A549 (cell line): ENCODE data around the gene ICOS. TPM values are rescaled to one million over a fixed set of nuclear protein-coding genes. Genes with fewer than 3 reads are reported as not detected.

Experiments used
- ATAC-seq, 2 experiments: fragments of 200-7000 bp in 1 of 2; fragments of >200 bp in 1 of 2; cut with Nextera tagmentation in 1 of 2; cut with Tn5 transposase in 1 of 2; 3 replicates each; pipeline versions ENCODE4 v1.8.0 to v1.9.1; 2018 to 2020; ENCODE audit warnings: mild to moderate bottlenecking in 1 of 2, moderate library complexity in 1 of 2
- CTCF ChIA-PET: fragments of 300-600 bp; sonication (Branson Sonifier 250); formaldehyde crosslinking; extraction: SDS; loops from one replicate; lab custom pipeline; 2021; ENCODE audit warnings: antibody characterized with exemption, inconsistent platforms; lab: Yijun Ruan, JAX
- POLR2A ChIA-PET: fragments of 350-600 bp; formaldehyde crosslinking; extraction: SDS; loops from one replicate; lab custom pipeline; 2021; ENCODE audit warnings: antibody characterized with exemption, inconsistent platforms; lab: Yijun Ruan, JAX
- DNase-seq, 2 experiments: peaks; one replicate each; pipeline versions ENCODE4 v3.0.0 to v3.0.0-alpha.2; 2011 to 2016; ENCODE audit warnings: low read depth in 1 of 2, low spot score in 1 of 2
- FAIRE-seq: peaks from 2 replicates; lab custom pipeline; 2011; peaks lifted over from hg19 to GRCh38; lab: Jason Lieb, UNC
- H3K27ac ChIP-seq, 2 experiments: fragments of >200 bp; sonication (Bioruptor Twin); formaldehyde crosslinking; 3 replicates each; pipeline ENCODE4 v1.5.1; 2016 to 2017
- H3K4me1 ChIP-seq: fragments of >200 bp; sonication (Bioruptor Twin); formaldehyde crosslinking; 3 replicates; pipeline ENCODE4 v1.6.1; 2016
- H3K4me2 ChIP-seq: fragments of >200 bp; sonication (Bioruptor Twin); formaldehyde crosslinking; 3 replicates; pipeline ENCODE4 v1.6.1; 2016
- H3K4me3 ChIP-seq: fragments of >200 bp; sonication (Bioruptor Twin); formaldehyde crosslinking; 3 replicates; pipeline ENCODE4 v1.5.1; 2016
- H3K9me3 ChIP-seq: fragments of >200 bp; sonication (Bioruptor Twin); formaldehyde crosslinking; 3 replicates; pipeline ENCODE4 v1.6.1; 2016
- BCL3 ChIP-seq: fragments of >200 bp; sonication (Bioruptor Twin); formaldehyde crosslinking; IDR thresholded peaks from 3 replicates; pipeline ENCODE4 v1.6.1; 2016
- CEBPB ChIP-seq, 2 experiments: fragments of >200 bp in 1 of 2; sonication (Bioruptor Twin) in 1 of 2; formaldehyde crosslinking in 1 of 2; IDR thresholded peaks; 2 replicates each; pipeline ENCODE4 v1.6.1; 2012 to 2016
- CTCF ChIP-seq: fragments of >200 bp; sonication (Bioruptor Twin); formaldehyde crosslinking; IDR thresholded peaks from 3 replicates; pipeline ENCODE4 v1.5.1; 2016
- EHMT2 ChIP-seq: fragments of 200-600 bp; sonication (generic); IDR thresholded peaks from 2 replicates; pipeline ENCODE4 v1.6.1; 2016; ENCODE audit warnings: antibody characterized with exemption, low read depth, mild to moderate bottlenecking, moderate library complexity
- ELK1 ChIP-seq: fragments of 150-350 bp; IDR thresholded peaks from 2 replicates; pipeline ENCODE4 v1.6.1; 2014; ENCODE audit warnings: low read depth, mild to moderate bottlenecking, low read length
- FOSL2 ChIP-seq, 2 experiments: fragments of 450-650 bp in 1 of 2; fragments of >200 bp in 1 of 2; sonication (Bioruptor Twin) in 1 of 2; formaldehyde crosslinking; IDR thresholded peaks; 2 replicates each; pipeline versions ENCODE4 v1.5.0 to v1.6.1; 2016 to 2020; ENCODE audit warnings: mild to moderate bottlenecking in 1 of 2, moderate library complexity in 1 of 2
- FOXS1 ChIP-seq: fragments of 250-450 bp; sonication (Bioruptor Pico); IDR thresholded peaks from 2 replicates; pipeline ENCODE4 v1.5.0; 2020; ENCODE audit warnings: mild to moderate bottlenecking, moderate library complexity
- GATA3 ChIP-seq: IDR thresholded peaks from 2 replicates; pipeline ENCODE4 v1.6.1; 2012; ENCODE audit warnings: borderline replicate concordance
- HEYL ChIP-seq: fragments of 250-450 bp; sonication (Bioruptor Pico); IDR thresholded peaks from 2 replicates; pipeline ENCODE4 v1.8.0; 2021; ENCODE audit warnings: mild to moderate bottlenecking, moderate library complexity
- JUN ChIP-seq, 2 experiments: fragments of >200 bp; sonication (Bioruptor Twin); formaldehyde crosslinking; IDR thresholded peaks; 2 replicates in 1 of 2; 3 replicates in 1 of 2; pipeline ENCODE4 v1.6.1; 2016 to 2017
- KDM1A ChIP-seq: fragments of 200-600 bp; sonication (generic); IDR thresholded peaks from 2 replicates; pipeline ENCODE4 v1.6.1; 2016; ENCODE audit warnings: low read depth, mild to moderate bottlenecking
- NFE2L2 ChIP-seq: fragments of 150-350 bp; conservative IDR thresholded peaks from 2 replicates; pipeline ENCODE4 v1.6.1; 2014; ENCODE audit warnings: low read length
- NR3C1 ChIP-seq: fragments of >200 bp; sonication (Bioruptor Twin); formaldehyde crosslinking; IDR thresholded peaks from 3 replicates; pipeline ENCODE4 v1.6.1; 2017
- PBX3 ChIP-seq: IDR thresholded peaks from 2 replicates; pipeline ENCODE4 v1.6.1; 2012
- POLR2AphosphoS2 ChIP-seq: conservative IDR thresholded peaks from 2 replicates; pipeline ENCODE4 v1.6.1; 2012; ENCODE audit warnings: low read length, improper control_type of control experiment, inconsistent platforms
- RAD21 ChIP-seq, 2 experiments: fragments of >200 bp in 1 of 2; sonication (Bioruptor Twin) in 1 of 2; formaldehyde crosslinking in 1 of 2; IDR thresholded peaks in 1 of 2; conservative IDR thresholded peaks in 1 of 2; 2 replicates in 1 of 2; 3 replicates in 1 of 2; pipeline ENCODE4 v1.6.1; 2012 to 2018; ENCODE audit warnings: inconsistent platforms in 1 of 2
- REST ChIP-seq: fragments of 200-600 bp; sonication (generic); IDR thresholded peaks from 2 replicates; pipeline ENCODE4 v1.6.1; 2016; ENCODE audit warnings: antibody characterized with exemption, mild to moderate bottlenecking, moderate library complexity
- ZC3H11A ChIP-seq: fragments of 450-650 bp; IDR thresholded peaks from 2 replicates; pipeline ENCODE4 v1.6.1; 2014; ENCODE audit warnings: antibody characterized with exemption, mild to moderate bottlenecking
- ZNF302 ChIP-seq: fragments of 250-450 bp; sonication (Bioruptor Pico); IDR thresholded peaks from 2 replicates; pipeline ENCODE4 v1.9.0; 2021; ENCODE audit warnings: inconsistent platforms, mild to moderate bottlenecking, moderate library complexity
- WGBS: methylation state at CpG from one replicate; pipeline ENCODE4 v1.1.6; 2017; ENCODE audit errors: missing lambda C conversion rate; 5-methylcytosine and 5-hydroxymethylcytosine counted together
- polyA plus RNA-seq, 4 experiments: library from polyadenylated mRNA; depleted of rRNA in 3 of 4; stranded (reverse); fragments of >200 nt; fragmentation: RNase III in 1 of 4; extraction: RNeasy Plus Mini Kit Qiagen cat#74134 plus additional on column Dnase treatment in 1 of 4; gene quantifications; 2 replicates in 3 of 4; 3 replicates in 1 of 4; pipeline ENCODE4 v1.2.3, GENCODE V29; 2011 to 2017

Gene ICOS
- polyA plus RNA-seq, 2 of the 4 experiments (the other 2 are of a cell fraction): not detected

GRCh38 chr2:203997980-203998809 lies 61.6 kb downstream of the ICOS start:
- ChIA-PET CTCF (no interaction called here), POLR2A (no interaction called here)
- no peak overlapping the region for H3K27ac ChIP-seq
- ATAC-seq (no peak), FAIRE-seq (no peak), DNase-seq (no peak)
- no peak overlapping the region for H3K4me2 ChIP-seq
- H3K9me3 ChIP-seq: no peaks in the 10 kb centered on the region
- no peak for TF ChIP-seq JUN (IDR thresholded peaks at IDR 0.05)
- TF ChIP-seq POLR2AphosphoS2: no peak
- TF ChIP-seq NR3C1: no peak
- no peak for TF ChIP-seq NFE2L2
- TF ChIP-seq KDM1A: no peak
- TF ChIP-seq CTCF: no peak
- no peak for TF ChIP-seq ZC3H11A
- TF ChIP-seq FOXS1: no peak
- no peak for TF ChIP-seq HEYL (CRISPR knock-in tag)
- no peak for TF ChIP-seq ELK1
- no peak for TF ChIP-seq PBX3
- no peak for TF ChIP-seq REST
- TF ChIP-seq GATA3: no peak
- no peak overlapping the region for H3K4me3 ChIP-seq
- H3K4me1 ChIP-seq: no peaks in the 10 kb centered on the region
- WGBS: 16% methylated on average over 6 of the region's 6 CpGs

- Histone ChIP-seq H3K27ac (no peak overlapping the region), H3K4me2 (no peak overlapping the region), H3K9me3 (no peaks in the 10 kb centered on the region), H3K4me1 (no peaks in the 10 kb centered on the region), H3K4me3 (no peak overlapping the region)
- POLR2A ChIA-PET: no interaction called here
- DNase-seq: no peak
- TF ChIP-seq JUN (IDR thresholded peaks at IDR 0.05): no peak
- no peak for TF ChIP-seq BCL3
- no peak for TF ChIP-seq CEBPB (IDR thresholded peaks at IDR 0.05)
- TF ChIP-seq EHMT2: no peak
- no peak for TF ChIP-seq HEYL (CRISPR knock-in tag)
- TF ChIP-seq ZNF302 (CRISPR knock-in tag): no peak
- no peak for TF ChIP-seq RAD21 (conservative IDR thresholded peaks at IDR 0.05 in 1 of 2, IDR thresholded peaks at IDR 0.05 in 1 of 2)
- TF ChIP-seq FOSL2 (IDR thresholded peaks at IDR 0.05): no peak
- TF ChIP-seq FOSL2 (CRISPR knock-in tag; IDR thresholded peaks at IDR 0.05): no peak
- ATAC-seq: no peak
- CTCF ChIA-PET: no interaction called here
- no peak for FAIRE-seq
Observed at GRCh38 chr2:203999835-204000234, 63.3 kb downstream of the ICOS start.
